ENCODE data around the gene TREM1.
"Not testable (repeated sequence)": the region's sequence is repeated elsewhere in the genome, so short reads cannot be mapped to it uniquely, and the experiment has no call there.

The TREM1 gene

GRCh38 chr6:41286544-41287346 lies at the start of gene TREM1:
TREM1 (minus strand) TSS chr6:41286682; CDS start chr6:41286655, 27 bp downstream.
- no peak for DNase-seq

- no peak for DNase-seq
Observed at GRCh38 chr6:41335943-41336342, 49.5 kb upstream of the TREM1 start.

DNA sequence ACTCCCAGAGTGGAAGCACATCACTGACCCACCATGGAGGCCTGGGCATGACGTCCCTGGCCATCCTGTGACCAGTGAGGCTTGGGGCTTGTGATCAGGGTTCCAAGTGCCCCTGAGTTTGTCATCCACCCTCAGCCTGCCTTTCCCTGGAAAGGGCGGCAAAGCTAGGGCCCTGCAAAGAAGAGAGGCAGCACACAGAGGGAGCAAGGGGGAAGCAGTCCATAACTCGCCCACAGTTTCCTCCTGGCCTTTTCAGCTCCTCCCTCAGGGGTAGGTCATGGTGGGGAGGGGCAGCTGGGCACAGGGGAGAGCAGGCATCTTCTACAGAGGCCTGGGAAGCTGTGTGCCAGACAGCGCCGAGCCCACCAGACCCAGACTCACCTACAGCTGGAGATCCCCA lies 48.8 kb upstream of the TREM1 start, which contains the start of gene NCR2:
TSS of gene NCR2 (plus strand) at position 313 of the 400 bp plus-strand sequence. CDS start 269 bp downstream, outside the sequence.
- no peak for DNase-seq

DNA sequence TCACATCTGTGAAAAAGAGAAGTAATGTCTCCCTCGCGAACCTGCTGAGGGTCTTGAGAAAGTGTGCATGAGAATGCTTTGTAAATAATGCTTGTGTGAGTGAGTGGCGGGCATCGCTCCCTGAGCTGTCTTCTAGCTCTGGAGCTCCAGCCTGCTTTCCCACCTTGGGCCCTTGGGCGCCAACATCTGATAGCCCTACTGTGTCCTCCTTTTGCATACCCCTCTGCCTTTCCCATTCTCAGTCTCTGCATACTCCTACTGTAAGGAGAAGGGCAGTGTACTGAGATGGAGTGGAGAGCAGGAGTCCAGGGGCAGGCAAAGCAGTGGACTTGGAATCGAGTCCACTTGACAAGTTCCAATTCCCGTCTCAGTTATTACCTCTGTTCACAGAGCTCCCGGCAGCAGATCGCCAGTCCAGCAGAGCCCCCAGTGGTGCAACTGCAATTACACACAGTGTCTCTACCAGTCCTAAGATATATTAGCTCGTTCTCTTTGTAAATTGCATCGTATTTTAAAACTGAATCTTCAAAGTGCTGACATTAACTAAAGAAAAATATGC lies 48.1 kb upstream of the TREM1 start:
- no peak for DNase-seq

- no peak for DNase-seq
Observed at GRCh38 chr6:41332842-41333736, 46.6 kb upstream of the TREM1 start.

DNA sequence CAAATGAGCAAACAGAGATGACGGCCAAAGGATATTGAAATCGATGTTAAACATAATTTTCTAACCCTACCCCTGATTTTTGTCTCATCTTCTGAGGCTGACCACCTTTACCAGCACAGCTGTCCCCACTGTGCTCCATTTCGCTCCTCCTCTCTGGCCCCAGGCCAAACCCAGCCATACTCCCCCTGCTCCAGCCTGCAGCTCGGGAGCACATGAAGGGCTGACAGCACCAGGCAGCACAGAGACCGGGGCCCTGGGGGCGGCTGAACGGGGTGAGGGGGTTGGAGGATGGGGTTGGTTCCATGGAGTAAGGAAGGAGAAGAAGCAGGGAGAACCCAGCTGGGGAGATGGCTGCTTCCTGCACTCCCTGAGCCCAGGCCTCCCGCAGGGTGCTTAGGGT lies 45.8 kb upstream of the TREM1 start:
- no peak for DNase-seq

DNA sequence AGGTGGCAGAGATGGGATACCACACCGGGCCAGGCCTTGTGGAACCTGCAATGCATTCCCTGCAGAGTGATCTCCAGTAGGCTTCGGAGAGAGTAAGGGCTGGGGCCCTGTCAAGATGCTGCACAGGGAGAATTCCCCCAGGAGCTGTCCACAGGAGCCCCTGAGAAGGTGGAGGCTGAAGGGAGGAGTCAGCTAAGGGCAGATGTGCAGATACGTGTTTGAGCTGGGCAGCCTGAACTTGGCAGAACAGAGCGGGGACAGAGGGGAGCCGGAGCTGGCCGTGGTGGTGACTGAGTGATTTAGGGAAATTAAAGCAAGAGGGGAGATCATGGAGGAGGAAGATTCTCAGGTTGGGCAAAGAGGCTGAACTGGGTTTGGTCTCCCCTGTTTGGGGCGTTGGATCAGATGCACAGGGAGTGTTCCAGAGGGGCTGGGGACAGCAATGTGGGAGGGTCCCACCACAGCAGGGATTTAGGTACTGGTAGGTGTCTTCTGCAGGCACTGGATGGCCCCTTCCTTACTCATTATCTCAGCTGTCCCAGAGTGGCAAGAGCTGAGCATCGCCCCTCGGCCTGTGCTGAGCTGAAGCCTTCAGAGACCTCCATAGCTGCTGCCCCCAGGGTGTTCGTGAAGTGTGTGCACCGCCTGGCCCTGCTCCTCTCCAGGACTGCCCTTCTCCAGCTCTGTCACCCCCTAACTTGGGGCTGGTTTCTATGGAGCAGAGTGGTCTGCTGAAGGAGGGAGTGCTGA lies 45.1 kb upstream of the TREM1 start:
- DNase-seq, result no peak

DNA sequence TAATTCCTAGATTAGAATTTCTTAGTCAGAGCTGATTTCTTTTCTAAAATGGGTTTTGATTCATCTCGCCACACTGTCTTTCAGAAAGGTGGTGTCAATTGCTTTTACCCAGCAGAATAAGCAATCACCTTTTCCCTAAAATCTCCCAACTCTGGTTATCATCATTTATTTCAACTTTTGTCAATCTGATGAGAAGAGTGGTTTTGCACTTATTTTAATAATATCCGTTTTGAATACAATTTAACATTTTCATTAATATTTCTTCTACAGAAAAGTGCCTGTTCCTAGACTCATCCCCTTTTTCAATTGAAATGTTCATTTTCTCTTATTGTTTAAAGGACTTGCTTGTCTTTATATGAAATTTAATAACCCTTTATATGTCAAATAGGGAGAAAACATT lies 40.7 kb upstream of the TREM1 start:
- no peak for DNase-seq

DNA sequence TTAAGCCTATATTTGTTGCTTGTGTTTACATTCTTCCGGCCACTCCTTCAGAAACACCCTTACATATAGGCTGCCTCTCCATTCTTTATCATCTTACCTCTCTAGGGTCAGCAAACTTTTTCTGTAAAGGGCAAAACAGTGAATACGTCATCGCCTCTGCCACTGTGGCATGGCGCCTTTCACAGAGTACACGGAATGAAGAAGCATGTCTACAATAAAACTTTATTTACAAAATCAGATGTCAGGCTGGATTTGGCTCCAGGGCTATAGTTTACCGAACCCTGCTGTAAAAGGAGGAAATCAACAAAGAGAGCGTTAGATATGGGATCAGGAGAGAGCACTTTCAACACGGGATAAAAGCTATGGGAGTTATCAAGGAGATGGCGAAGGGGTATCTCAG lies 39.6 kb upstream of the TREM1 start:
- no peak for DNase-seq

- no peak for DNase-seq
Observed at GRCh38 chr6:41325446-41326066, 39.1 kb upstream of the TREM1 start.

GRCh38 chr6:41321183-41321582 lies 34.7 kb upstream of the TREM1 start:
- DNase-seq, result no peak

DNA sequence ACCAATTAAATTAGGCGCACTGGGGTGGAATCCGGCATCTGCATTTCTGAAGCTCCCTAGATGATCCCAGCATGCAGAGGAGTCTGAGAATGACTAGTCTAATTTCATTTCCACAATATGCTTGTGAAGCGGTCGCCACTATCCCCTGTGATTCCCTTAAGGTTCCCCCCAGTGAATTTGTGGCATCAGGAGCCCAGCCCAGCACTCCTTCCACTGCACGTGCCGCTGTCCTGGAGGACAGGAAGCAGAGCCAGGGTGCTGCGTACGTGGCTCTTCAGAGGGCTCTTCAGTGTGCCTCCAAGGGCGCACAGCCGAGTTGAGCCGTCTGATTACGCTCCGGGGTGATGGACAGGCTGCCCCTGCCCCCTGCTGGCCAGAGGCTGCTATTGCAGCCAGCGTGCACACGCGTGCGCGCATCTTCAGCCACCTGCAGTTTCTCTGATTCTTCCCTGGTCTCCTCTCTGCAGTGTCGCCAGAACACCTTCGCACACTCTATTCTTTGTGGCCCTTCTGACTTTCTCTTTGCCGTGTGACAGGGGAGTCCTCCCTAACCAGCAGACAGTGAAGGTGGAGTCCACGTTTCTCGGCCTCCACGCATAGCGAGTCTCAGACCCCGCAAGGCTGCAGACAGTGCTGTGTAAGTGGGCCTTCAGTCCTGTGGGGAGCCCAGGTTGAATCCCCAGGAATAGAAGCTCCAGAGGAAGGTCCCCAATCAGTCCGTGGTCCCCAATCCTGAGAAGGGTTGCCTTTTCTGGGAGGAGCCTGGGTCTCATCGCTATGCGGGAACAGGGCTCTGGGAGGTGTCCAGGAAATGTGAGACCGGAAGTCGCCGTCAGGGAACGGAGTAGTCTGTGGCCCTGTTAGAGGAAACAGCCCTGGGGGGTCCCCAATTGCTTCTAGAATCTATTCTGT lies 32.4 kb upstream of the TREM1 start:
- DNase-seq, result peak; percentile 70

DNA sequence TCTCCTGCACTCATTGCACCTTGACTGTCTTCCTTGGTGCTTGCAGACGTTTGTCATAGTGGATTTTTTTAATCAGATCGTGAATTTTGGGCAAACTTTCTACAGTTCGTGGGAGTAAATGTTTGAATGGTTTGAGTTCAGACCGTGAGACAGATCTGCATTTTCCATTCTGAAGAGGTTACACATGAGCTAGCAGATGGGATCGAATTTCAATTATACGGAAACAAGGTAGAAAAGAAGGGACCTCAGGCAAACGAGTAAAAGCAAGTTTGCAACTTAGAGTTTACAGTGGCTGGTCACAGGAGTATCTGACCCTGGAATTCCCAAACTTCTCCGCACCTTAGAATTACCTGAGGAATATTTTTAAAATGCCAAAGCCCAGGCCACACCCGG lies 31.8 kb upstream of the TREM1 start:
- no peak for DNase-seq

- no peak for DNase-seq
Observed at GRCh38 chr6:41315943-41316620, 29.6 kb upstream of the TREM1 start.

DNA sequence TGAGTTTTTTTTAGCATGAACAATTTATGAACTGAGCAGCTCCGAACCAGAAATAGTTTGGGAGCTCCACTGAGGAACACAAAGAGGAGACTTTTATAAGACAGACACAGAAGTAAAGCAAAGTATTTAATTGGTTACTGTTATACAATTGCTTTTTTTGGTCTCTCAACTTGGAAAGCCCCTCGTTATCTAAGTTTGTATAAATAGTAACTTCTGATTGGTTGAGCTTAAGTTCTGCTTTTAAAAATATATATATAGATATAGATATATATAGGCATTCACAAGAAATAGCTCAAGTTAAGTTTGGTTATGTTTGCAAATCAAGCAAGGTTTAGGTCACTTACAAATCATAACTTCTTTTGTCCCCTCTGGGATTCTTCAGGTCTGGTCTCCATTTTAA lies 28.7 kb upstream of the TREM1 start:
- DNase-seq, result no peak

- DNase-seq, result peak; percentile 44
Observed at GRCh38 chr6:41306187-41306854, 19.8 kb upstream of the TREM1 start.

GRCh38 chr6:41302638-41303037 lies 16.2 kb upstream of the TREM1 start:
- no peak for DNase-seq

DNA sequence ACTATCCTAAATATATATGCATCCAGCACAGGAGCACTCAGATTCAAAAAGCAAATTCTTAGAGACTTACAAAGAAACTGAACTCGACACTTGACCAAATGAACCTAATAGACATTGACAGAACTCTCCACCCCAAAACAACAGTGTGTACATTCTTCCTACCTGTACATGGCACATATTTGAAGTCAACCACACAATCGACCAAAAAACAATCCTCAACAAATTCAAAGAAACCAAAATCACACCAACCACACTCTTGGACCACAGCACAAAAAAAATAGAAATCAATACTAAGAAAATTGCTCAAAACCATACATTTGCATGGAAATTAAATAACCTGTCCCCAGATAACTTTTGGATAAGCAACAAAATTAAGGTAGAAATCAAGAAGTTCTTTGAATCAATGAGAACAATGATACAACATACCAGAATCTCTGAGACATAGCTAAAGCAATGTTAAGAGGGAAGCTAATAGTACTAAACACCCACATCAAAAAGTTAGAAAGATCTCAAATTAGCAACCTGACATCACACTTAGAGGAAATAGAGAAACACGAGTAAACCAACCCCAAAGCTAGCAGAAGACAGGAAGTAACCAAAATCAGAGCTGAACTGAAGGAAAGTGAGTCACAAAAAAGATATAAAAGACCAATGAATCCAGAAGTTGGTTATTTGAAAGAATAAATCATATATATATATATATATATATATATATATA lies 12.5 kb upstream of the TREM1 start:
- DNase-seq, result peak; percentile 59

DNA sequence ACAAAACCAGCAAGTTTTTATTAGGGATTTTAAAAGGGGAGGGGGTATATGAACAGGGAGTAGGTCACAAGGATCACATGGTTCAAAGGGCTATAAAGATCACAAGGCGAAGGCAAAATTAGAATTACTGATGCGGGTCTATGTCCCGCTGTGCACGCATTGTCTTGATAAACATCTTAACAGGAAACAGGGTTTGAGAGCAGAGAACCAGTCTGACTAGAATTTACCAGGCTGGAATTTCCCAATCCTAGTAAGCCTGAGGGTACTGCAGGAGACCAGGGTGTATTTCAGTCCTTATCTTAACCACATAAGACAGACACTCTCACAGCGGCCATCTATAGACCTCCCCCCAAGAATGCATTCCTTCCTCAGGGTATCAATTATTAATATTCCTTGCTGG lies 10.8 kb upstream of the TREM1 start:
- DNase-seq, result not testable (repeated sequence)
